Activated CD8-positive, alpha-beta T cell treated with anti-CD3 and anti-CD28 coated beads for 36 hours (primary cell): Measurements from ENCODE around the gene WHAMM. TPM values are rescaled to one million over a fixed set of nuclear protein-coding genes. Genes with fewer than 3 reads are reported as not detected.

Experiments used
- ATAC-seq: fragments of 200-7000 bp; cut with Tn5 transposase; one replicate; pipeline ENCODE4 v1.10.0; 2021; ENCODE audit warnings: mild to moderate bottlenecking, moderate library complexity
- CTCF ChIA-PET: fragments of 350-600 bp; sonication (Branson Sonifier 250); formaldehyde crosslinking; loops from one replicate; lab custom pipeline; 2021; ENCODE audit warnings: antibody characterized with exemption; lab: Charles Lee
- POLR2A ChIA-PET: fragments of 350-600 bp; sonication (Branson Sonifier 250); formaldehyde crosslinking; loops from one replicate; lab custom pipeline; 2021; ENCODE audit warnings: antibody characterized with exemption; lab: Charles Lee
- DNase-seq: peaks from one replicate; pipeline ENCODE4 v3.0.0-alpha.2; 2020
- H3K27ac Mint-ChIP-seq: one replicate; pipeline ENCODE4 v1.8.0; 2021; ENCODE audit warnings: mild to moderate bottlenecking, mixed read lengths
- H3K27me3 Mint-ChIP-seq: one replicate; pipeline ENCODE4 v1.8.0; 2021; ENCODE audit warnings: mixed read lengths
- H3K36me3 Mint-ChIP-seq: one replicate; pipeline ENCODE4 v1.8.0; 2021; ENCODE audit warnings: low read depth, mixed read lengths
- H3K4me1 Mint-ChIP-seq: one replicate; pipeline ENCODE4 v1.8.0; 2021; ENCODE audit warnings: low read depth, mixed read lengths
- H3K4me3 Mint-ChIP-seq: one replicate; pipeline ENCODE4 v1.8.0; 2021; ENCODE audit warnings: mild to moderate bottlenecking, moderate library complexity, mixed read lengths
- H3K9me3 Mint-ChIP-seq: one replicate; pipeline ENCODE4 v1.8.0; 2021; ENCODE audit warnings: mixed read lengths
- intact Hi-C: fragments of 100-400 bp; cut with micrococcal nuclease; formaldehyde crosslinking; loops from one replicate; pipeline ENCODE4 v1.10.0; 2022
- total RNA-seq, 2 experiments: library from RNA; stranded (reverse); gene quantifications; one replicate each; pipeline ENCODE4 v1.2.3, GENCODE V29; 2021
- TF ChIP-seq, protein P1 (sequence below): fragments of 200-600 bp; IDR thresholded peaks from one replicate; pipeline ENCODE4 v1.8.0; 2022; ENCODE audit warnings: antibody characterized with exemption, mild to moderate bottlenecking

Gene WHAMM
- total RNA-seq, 2 experiments from 2014 or later, result 5.8 to 6.1 TPM

- peaks cover 10% of the 10 kb centered on the region for H3K9me3 Mint-ChIP-seq
- no peak overlapping the region for H3K4me3 Mint-ChIP-seq
- TF ChIP-seq, protein P1, sequence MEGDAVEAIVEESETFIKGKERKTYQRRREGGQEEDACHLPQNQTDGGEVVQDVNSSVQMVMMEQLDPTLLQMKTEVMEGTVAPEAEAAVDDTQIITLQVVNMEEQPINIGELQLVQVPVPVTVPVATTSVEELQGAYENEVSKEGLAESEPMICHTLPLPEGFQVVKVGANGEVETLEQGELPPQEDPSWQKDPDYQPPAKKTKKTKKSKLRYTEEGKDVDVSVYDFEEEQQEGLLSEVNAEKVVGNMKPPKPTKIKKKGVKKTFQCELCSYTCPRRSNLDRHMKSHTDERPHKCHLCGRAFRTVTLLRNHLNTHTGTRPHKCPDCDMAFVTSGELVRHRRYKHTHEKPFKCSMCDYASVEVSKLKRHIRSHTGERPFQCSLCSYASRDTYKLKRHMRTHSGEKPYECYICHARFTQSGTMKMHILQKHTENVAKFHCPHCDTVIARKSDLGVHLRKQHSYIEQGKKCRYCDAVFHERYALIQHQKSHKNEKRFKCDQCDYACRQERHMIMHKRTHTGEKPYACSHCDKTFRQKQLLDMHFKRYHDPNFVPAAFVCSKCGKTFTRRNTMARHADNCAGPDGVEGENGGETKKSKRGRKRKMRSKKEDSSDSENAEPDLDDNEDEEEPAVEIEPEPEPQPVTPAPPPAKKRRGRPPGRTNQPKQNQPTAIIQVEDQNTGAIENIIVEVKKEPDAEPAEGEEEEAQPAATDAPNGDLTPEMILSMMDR, result no peak
- ChIA-PET POLR2A (interaction anchor here (0.7 kb wide), 1 partner anchor 10 kb away, joined by 3 read pairs; no protein-coding TSS in a partner anchor), CTCF (no interaction called here)
- DNase-seq (no peak), ATAC-seq (no peak)
- H3K36me3 Mint-ChIP-seq, result no peaks in the 10 kb centered on the region
- intact Hi-C loops, result no loop called here
- peaks cover 2% of the 10 kb centered on the region for H3K27me3 Mint-ChIP-seq
- H3K4me1 Mint-ChIP-seq, result no peaks in the 10 kb centered on the region
- no peak overlapping the region for H3K27ac Mint-ChIP-seq
Observed at GRCh38 chr15:82792068-82792467, 17.4 kb upstream of the WHAMM start.

GRCh38 chr15:82793737-82794136 is 15.7 kb upstream of the WHAMM start:
- H3K27me3 Mint-ChIP-seq, result peaks cover 2% of the 10 kb centered on the region
- TF ChIP-seq, protein P1, result no peak
- H3K36me3 Mint-ChIP-seq, result no peaks in the 10 kb centered on the region
- intact Hi-C loops, result no loop called here
- DNase-seq, result no peak
- peaks cover 10% of the 10 kb centered on the region for H3K9me3 Mint-ChIP-seq
- no peaks in the 10 kb centered on the region for H3K4me1 Mint-ChIP-seq
- no peak for ATAC-seq
- ChIA-PET POLR2A (no interaction called here), CTCF (no interaction called here)
- no peak overlapping the region for H3K27ac Mint-ChIP-seq
- H3K4me3 Mint-ChIP-seq, result no peak overlapping the region

DNA sequence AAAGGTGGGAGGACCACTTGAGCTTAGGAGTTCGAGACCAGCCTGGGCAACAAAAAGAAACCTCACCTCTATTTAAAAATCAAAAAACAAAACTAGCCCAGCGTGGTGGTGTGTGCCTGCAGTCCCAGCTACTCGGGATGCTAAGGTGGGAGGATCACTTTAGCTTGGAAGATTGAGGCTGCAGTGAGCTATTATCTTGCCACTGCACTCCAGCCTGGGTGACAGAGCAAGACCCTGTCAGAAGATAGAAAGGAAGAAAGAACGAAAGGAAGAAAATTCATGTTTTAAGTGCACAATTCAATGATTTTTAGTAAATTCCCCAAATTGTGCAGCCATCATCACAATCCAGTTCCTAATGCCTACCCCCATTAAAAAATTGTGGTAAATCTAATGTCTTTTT is 11.3 kb upstream of the WHAMM start:
- peaks cover 9% of the 10 kb centered on the region for H3K27me3 Mint-ChIP-seq
- no peak for DNase-seq
- no peak for ATAC-seq
- ChIA-PET CTCF (no interaction called here), POLR2A (no interaction called here)
- H3K36me3 Mint-ChIP-seq, result no peaks in the 10 kb centered on the region
- intact Hi-C loops, result no loop called here
- peaks cover 10% of the 10 kb centered on the region for H3K9me3 Mint-ChIP-seq
- no peaks in the 10 kb centered on the region for H3K4me1 Mint-ChIP-seq
- no peak overlapping the region for H3K4me3 Mint-ChIP-seq
- no peak overlapping the region for H3K27ac Mint-ChIP-seq
- TF ChIP-seq, protein P1, result no peak

DNA sequence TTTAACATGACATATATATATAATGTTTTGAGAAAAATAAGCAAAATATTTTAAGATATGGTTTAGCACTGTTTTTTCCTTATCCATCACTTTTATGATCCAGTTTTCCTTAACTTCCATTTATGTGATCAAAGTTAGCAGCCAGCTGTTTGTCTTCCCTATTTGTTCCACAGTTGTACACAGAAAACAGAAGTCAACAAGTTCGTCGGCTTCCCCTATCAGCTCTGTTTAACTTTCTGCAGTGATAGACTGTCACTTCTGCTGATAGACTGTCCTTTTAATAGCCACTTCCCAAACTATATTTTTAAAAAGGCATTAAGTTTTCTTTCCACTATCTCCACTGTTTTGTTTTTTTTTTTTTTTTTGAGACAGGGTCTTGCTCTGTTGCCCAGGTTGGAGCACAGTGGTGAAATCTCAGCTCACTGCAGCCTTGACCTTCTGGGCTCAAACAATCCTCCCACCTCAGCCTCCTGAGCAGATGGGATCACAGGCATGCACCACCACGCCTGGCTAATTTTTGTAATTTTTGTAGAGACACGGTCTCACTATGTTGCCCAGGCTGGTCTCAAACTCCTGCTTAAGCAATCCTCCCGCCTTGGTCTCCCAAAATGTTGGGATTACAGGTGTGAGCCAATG is 10.8 kb upstream of the WHAMM start:
- TF ChIP-seq, protein P1, result no peak
- ChIA-PET CTCF (no interaction called here), POLR2A (no interaction called here)
- H3K27ac Mint-ChIP-seq, result no peak overlapping the region
- H3K36me3 Mint-ChIP-seq, result no peaks in the 10 kb centered on the region
- H3K4me3 Mint-ChIP-seq, result no peak overlapping the region
- peaks cover 7% of the 10 kb centered on the region for H3K27me3 Mint-ChIP-seq
- no peaks in the 10 kb centered on the region for H3K4me1 Mint-ChIP-seq
- ATAC-seq (no peak), DNase-seq (no peak)
- intact Hi-C loops, result no loop called here
- peaks cover 7% of the 10 kb centered on the region for H3K9me3 Mint-ChIP-seq

DNA sequence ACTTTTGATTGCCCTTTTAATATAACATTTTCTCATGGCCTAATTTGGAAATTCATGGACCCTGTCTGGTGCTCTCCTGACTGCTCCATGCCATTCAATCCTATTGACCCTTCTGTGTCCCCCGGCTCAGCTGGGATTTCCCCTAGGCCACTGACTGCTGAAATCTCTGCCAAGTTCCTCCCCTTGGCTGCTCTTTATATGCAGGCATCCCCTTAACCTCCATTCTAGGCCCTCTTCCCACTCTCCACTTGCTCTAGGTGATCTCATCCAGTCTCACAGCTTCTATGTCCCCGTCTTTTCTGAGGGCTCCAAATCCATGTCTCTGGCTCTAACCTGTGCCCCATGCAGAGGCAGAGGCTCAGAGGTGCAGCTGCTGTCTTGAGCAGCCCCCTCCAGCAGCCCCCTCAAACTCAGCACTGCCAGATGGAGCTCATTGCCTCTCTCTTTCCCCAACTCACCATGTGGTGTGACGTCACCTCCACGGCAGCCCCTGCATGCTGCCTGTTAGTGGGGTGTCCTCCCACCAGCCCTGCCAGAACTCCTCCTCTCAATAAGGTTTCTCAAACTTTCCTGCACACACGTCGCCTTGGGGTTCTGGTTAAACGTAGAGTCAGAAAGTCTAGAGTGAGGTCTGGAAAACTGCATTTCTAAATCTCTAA is 10.1 kb upstream of the WHAMM start:
- intact Hi-C loops, result no loop called here
- TF ChIP-seq, protein P1, result no peak
- H3K27ac Mint-ChIP-seq, result no peak overlapping the region
- no peaks in the 10 kb centered on the region for H3K4me1 Mint-ChIP-seq
- ATAC-seq (no peak), DNase-seq (no peak)
- POLR2A ChIA-PET, result no interaction called here
- no peaks in the 10 kb centered on the region for H3K36me3 Mint-ChIP-seq
- H3K9me3 Mint-ChIP-seq, result peaks cover under 1% of the 10 kb centered on the region
- H3K27me3 Mint-ChIP-seq, result peaks cover 7% of the 10 kb centered on the region
- CTCF ChIA-PET, result no interaction called here
- no peak overlapping the region for H3K4me3 Mint-ChIP-seq
